ENCODE results near the gene NOC2L.

Gene NOC2L

GRCh38 chr1:929712-930632, 29.1 kb downstream of the NOC2L start:
- no peak for DNase-seq (ENCODE audit: low read depth in 2 of 2)

DNA sequence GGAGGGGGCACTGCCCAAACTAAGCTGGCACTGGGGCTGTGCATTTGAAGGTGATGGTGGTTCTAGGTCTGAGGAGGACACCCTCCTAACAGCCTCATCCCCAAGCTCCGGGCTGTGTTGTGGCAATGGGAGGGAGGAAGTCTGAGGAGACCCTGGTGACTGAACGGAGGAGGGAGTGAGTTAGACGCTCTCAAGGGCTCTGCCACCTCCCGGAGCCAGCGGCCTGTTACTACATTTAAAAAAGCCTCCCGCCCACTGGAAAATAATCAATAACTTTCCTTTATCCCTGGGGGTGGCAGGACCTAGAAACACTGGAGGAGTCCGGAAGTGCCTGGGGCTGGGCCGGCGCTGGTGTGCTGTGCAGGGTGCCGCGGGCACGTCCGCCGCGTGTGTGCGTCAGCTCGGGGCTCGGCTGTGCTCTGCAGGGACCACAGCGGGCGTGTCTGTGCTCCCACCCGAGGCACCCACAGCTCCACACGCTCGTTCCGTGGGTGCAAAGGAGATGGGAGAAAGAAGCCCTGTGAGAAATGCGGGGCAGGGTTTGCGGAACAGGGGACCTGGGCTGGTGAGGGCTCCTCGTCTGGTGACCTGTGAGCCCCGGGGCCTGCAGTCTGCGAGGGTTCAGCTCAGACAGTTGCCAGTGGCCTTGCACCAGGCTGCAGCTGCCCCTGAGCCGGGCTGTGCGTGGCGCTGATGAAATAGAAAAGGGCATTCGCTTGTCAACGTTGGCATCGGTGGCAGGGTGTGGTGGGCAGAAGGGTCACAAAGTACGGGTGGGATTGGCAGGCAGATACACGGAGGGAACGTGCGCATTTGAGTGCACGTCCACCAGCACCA, 30.0 kb downstream of the NOC2L start:
- no peak for DNase-seq (ENCODE audit: low read depth in 2 of 2)

- DNase-seq (ENCODE audit: low read depth in 2 of 2): no peak
These were observed 31.3 kb downstream of the NOC2L start for GRCh38 chr1:927748-928147.

DNA sequence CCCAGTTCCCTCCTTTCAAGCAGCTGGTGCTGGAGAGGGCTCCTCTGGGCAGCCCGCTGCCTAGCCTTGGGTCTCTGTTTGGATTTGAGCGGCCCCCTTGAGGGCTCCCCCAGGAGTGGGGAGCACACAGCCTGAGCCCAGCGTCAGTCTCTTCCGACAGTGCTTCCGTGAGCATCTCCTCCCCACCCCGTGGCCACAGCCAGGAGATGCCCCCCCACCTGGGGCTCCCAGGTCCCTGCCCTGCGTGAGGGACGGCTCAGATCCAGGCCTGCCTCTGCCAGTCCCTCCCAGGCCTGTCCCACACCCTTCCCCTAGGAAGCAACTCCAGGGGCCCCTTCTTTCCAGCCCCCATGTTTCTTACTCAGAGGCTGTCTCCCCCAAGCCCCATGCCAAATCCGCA, 31.8 kb downstream of the NOC2L start:
- no peak for DNase-seq (ENCODE audit: low read depth in 2 of 2)

- DNase-seq (ENCODE audit: low read depth in 2 of 2): no peak
These were observed 33.3 kb downstream of the NOC2L start for GRCh38 chr1:925561-926421.

DNA sequence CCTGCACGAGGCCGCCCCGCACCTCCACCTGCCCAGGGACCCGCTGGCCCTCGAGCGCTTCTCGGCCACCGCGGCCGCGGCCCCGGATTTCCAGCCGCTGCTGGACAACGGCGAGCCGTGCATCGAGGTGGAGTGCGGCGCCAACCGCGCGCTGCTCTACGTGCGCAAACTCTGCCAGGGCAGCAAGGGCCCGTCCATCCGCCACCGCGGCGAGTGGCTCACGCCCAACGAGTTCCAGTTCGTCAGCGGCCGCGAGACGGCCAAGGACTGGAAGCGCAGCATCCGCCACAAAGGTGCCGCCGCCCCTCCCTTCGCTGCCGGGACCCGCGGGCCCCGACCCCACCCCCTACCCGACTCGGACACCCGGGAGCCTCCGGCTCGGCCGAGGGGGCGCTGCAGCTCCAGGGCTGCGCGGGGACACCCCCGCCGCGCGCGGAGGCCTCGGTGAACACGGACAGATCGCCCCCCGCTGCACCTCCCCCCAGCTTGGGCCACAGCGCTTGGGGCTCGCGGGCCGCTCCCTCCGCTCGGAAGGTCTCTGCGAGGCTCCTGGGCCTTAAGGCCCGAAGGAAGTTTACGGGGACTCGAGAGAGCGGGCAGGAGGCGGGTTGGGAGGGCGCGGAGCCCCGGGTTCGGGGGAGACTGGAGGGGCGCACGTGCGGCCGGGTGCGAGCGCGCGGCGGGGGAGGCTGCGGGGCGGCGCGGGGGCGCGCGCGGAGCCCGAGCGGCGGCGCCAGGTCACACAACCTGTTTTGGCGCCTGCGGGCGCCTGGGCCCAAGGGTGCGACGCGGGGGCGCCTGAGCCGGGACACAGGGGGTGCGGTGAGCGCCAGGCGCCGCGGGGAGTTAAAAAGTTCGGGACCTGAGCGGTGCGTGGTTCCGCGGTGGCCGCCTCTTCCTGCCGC, 34.1 kb downstream of the NOC2L start:
- DNase-seq (ENCODE audit: low read depth in 2 of 2): no peak

DNA sequence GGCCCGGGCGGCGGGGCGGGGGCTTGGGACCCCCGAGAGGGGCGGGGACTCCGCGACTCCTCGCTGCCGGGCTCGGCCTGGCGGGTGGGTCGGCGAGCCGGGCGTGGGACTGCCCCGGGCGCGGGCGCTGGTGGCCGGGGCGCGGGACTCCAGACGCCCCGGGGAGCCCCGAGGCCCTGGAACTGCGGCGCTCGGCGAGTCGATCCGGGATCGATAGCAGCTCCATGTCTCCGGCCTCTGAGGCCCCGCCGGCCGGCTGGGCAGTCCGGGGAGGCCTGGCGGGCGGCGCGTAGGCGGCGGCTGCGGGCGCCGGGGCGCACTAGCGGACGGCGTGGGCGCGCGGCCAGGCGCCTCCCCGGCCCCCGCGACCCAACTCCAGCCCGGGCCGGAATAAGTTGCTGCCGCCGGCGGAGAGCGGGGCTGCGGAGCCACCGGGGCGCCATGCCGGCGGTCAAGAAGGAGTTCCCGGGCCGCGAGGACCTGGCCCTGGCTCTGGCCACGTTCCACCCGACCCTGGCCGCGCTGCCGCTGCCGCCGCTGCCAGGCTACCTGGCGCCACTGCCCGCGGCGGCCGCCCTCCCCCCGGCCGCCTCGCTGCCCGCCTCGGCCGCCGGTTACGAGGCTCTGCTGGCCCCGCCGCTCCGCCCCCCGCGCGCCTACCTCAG, 34.9 kb downstream of the NOC2L start:
- DNase-seq (ENCODE audit: low read depth in 2 of 2): no peak

DNA sequence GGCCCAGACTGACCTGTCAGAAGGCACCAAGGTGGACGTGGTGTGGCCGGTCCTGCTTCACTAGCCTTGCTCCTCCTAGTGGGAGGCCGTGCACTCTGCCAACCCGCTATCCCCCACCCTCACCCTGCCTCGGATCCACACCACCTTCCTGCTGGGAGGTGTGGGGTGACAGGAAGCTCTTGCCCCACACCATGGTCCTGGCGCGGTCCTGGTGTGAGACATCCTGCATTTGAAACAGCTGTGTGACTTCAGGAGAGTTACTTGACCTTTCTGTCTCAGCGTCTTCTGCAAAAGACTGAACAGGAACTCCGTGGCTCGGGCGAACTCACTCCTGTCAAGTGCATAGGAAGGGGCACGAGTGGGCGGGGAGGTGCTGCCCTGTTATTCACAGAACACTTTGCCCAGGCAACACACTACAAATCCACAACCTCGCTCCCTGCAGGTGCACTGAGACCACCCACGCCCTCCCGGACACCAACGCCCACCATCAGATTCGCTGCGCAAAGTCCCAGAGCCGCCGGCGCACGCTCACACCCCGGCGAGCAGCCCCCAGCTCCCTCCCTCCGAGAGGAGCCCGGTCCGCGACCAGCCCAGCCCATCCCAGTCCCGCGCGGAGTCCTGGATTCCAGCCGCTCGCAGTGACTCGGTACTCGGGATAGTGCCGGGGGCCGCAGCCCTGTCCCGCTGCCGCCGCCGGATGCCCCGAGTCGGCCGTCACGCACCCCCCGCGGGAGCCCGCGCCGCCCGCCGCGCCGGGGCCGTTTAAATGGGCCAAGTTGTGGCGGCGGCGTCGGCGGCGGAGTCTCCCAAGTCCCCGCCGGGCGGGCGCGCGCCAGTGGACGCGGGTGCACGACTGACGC, 35.7 kb downstream of the NOC2L start, which contains the start of gene SAMD11:
TSS of gene SAMD11 (plus strand) at position 793 of the 860 bp plus-strand sequence. CDS start 509 bp downstream, outside the sequence.
- DNase-seq (ENCODE audit: low read depth in 2 of 2): peak; percentile 76 to 82

GRCh38 chr1:921011-921837, 37.8 kb downstream of the NOC2L start:
- DNase-seq (ENCODE audit: low read depth in 2 of 2): peak in 1 of 2 experiments; percentile 56

GRCh38 chr1:920521-920920, 38.5 kb downstream of the NOC2L start:
- no peak for DNase-seq (ENCODE audit: low read depth in 2 of 2)

DNA sequence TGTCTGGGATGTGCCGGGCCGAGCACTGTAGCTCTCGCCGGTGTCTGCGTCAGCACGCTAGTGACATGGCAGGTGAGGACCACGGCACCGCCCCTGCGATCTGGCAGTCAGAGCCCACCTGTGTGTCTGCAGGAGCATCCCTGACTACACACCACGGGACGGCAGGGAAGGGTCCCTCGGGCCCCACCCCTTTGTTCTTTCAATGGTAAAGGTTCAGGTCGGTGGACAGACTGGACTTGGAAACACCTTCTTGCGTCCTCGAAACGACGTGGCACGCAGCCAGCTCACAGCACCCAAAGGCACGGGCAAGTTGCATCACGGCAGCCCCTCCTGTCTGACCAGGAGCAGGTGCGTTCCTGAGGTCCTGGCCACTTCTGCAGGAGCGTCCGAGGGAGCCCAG, 39.0 kb downstream of the NOC2L start:
- DNase-seq (ENCODE audit: low read depth in 2 of 2): no peak

GRCh38 chr1:919271-919872, 39.7 kb downstream of the NOC2L start:
- no peak for DNase-seq (ENCODE audit: low read depth in 2 of 2)

- no peak for DNase-seq (ENCODE audit: low read depth in 2 of 2)
These were observed 40.2 kb downstream of the NOC2L start for GRCh38 chr1:918843-919242.

DNA sequence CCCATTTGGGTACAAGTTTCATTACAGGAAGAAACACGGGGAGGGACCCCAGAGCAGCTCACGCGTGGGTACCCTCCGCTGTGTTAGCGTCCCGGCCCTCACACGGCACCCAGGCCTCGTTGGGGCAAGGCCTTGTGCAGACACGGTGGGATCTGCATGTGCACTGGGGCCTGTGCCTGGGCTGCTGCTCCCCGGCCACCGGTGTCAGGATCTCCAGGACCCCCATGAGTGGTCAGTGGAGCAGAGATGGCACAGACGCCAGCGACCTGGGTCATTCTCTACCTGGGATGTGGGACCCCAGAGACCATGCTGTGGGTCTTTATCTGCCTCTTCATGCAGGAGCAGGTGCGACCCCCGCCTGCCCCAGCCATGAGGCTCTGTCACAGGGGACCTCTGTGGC, 40.7 kb downstream of the NOC2L start:
- DNase-seq (ENCODE audit: low read depth in 2 of 2): no peak

DNA sequence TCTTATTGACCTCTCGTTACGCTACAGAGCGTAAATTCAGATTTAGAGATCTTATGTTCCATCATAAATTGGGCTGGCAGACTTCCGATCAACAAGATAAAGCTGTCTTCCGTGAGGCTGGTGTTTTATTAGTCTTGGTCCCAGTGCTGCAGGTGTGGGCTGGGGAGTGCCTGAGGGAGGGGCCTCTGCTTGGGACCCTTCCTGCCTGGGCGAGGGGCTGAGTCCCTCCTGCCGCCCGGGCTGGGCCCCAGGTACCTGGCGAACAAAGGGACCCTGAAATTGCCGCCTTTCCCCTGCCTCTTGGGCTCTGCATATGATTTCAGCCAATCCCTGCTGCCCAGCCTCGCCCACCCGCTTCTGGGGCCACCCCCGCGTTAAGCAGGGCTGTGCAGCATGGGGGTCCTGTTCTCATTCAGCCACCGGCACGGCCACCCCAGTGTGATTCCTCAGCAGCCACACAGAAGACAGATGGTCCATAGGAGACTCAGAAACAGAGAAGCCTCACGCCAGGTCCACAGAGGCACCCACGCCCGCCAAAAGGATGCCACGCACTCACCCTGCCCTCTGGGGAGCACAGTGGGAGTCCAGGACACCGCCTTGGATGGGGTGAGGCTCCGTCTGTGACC, 41.5 kb downstream of the NOC2L start:
- no peak for DNase-seq (ENCODE audit: low read depth in 2 of 2)

GRCh38 chr1:917076-917459, 42.0 kb downstream of the NOC2L start:
- DNase-seq (ENCODE audit: low read depth in 2 of 2): no peak
